Measurements from ENCODE around the gene CETP.
"Not testable (repeated sequence)": the region's sequence is repeated elsewhere in the genome, so short reads cannot be mapped to it uniquely, and the experiment has no call there.

The CETP gene

DNA sequence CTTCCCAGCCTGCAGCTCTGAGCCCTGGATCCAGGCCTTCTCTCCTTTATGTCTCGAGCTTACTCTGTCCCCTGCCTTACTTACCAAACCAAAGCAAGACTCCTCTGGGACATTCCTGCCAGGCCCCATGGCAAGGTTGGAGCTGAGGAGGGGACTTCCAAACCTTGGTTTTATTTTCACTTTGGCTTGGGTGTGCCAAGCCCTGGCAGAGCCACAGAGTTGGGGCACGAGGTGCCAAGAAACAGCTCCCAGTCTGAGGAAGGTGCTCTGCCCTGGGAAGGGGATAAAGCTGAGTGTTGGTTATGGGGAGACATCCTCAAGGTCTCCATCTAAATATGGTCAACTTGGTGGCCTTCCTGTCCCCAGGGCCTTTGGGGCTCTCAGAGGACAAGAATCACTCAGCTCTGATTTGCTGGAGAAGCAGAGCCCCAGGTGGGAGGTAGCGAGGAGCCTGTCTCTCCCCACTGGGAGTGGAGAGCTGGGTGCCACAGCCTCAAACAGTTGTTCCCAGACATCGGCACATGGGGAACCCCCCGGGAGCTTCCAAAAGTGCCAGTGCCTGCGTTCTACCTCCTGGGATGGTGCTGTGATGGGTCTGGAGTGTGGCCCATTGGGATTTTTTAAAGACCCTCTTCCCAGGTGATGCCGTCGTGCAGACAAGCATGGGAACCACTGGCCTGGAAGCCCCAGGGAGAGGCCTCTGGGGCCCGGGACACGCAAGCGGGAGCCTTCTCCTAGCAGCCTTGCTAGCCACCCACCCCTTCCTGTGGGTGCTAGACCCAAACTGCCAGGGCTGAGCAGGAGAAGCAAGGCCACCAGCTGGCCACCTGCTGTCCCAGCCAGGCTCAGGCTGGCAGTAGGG is 37.9 kb downstream of the CETP start:
- H3K4me3 ChIP-seq (ENCODE audit: low read depth, low read length): no peak overlapping the region
- no peak for TF ChIP-seq CTCF (conservative IDR thresholded peaks at IDR 0.05; ENCODE audit: low read depth, low read length)
- no peak for DNase-seq (ENCODE audit: low read depth)

DNA sequence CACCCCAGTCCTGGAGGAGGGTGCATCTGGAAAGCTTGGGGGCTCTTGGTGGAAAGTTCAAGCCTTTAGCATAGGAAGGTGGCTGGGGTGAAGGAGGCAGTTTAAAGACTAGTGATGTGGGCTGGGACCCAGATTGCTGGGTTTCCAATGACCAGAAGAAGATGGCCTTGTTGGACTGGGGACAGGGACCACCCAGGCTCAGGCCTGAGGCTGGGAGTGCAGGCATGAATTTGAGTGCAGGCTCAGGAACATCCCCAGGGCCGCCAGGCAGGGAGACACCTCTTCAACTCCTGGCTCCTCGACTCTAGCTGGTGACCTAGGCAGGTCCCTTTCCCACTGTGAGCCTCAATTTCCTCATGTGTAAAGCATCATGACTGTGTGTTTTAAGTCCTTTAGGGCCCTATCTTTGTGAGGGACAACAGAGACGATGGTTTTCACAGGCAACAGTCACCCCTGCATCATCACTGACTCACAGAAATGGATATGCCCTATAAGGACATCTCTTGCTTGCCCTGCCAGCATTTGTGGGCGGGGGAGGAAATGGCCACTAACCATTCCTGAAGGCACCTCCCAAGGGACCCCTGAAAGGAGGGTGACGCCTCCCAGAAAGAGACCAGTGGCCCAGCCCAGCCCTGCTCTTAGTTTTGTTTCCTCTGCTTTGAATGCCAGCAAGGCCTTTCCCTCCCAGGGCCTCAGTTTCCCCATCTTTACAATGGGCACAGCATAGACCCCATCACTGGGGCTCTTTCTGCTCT is 38.7 kb downstream of the CETP start:
- DNase-seq (ENCODE audit: low read depth): peak; percentile 62

GRCh38 chr16:57001026-57001679 is 39.4 kb downstream of the CETP start:
- H3K4me3 ChIP-seq (ENCODE audit: low read depth, low read length): no peak overlapping the region
- no peak for TF ChIP-seq CTCF (conservative IDR thresholded peaks at IDR 0.05; ENCODE audit: low read depth, low read length)
- DNase-seq (ENCODE audit: low read depth): no peak

More for the DNA sequence above, 38.7 kb downstream of the CETP start:
- no peak overlapping the region for H3K4me3 ChIP-seq (ENCODE audit: low read depth, low read length)
- no peak for TF ChIP-seq CTCF (conservative IDR thresholded peaks at IDR 0.05; ENCODE audit: low read depth, low read length)

DNA sequence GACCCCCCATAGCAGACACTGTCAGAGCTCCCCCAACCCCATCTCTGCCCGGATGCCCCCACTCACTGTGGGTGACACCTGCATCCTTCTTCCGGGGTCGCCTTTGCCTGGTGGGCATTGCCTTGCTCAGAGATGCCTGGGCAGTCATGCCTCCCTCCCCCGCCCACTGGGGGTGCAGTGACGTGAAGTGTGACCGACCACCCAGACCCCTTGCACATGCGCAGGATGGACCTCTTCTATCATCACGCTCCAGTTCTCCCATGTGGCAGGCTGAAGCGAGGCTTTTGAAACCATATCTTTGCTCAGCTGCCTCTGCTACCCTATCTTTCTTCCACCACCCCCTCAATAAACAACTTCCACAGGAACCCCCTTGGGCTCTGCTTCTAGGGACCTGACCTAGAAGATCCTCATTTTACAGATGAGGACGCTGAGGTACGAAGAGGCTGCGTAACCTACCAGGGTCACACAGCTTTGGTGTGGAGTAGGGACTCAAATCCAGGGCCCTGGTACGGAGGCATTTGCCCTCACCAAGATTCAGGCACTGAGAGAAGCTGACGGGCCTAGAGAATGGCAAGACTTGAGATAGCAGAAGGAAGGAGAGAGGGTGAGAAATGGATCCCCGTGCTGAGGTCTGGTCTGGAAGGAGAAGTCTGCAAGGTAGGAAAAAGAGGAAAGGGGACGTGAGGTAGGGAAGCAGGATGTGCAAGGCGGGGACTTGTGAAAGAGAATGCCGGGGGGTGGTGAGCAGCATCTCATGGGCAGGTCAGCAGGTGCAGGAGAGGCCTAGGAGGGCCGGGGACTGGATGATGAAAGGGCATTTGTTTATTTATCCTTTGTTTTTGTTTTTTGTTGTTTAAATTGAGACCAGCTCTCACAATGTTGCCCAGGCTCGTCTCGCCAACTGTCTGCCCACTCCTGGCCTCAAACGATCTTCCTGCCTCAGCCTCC is 42.0 kb downstream of the CETP start:
- no peak overlapping the region for H3K4me3 ChIP-seq (ENCODE audit: low read depth, low read length)
- no peak for DNase-seq (ENCODE audit: low read depth)

GRCh38 chr16:57004387-57005250 is 42.9 kb downstream of the CETP start:
- DNase-seq (ENCODE audit: low read depth): no peak
- no peak overlapping the region for H3K4me3 ChIP-seq (ENCODE audit: low read depth, low read length)
- TF ChIP-seq CTCF (conservative IDR thresholded peaks at IDR 0.05; ENCODE audit: low read depth, low read length): no peak

More for the DNA sequence above, 42.0 kb downstream of the CETP start:
- no peak for TF ChIP-seq CTCF (conservative IDR thresholded peaks at IDR 0.05; ENCODE audit: low read depth, low read length)

- DNase-seq (ENCODE audit: low read depth); H3K4me3 ChIP-seq (ENCODE audit: low read depth, low read length): not testable (repeated sequence)
Measured at GRCh38 chr16:57005597-57005996, 43.8 kb downstream of the CETP start.
